Stimulated activated CD8-positive, alpha-beta memory T cell treated with anti-CD3 and anti-CD28 coated beads, Interleukin-4, amount 100 ng/mL, for 48 hours (primary cell): ENCODE measurements around the gene KRTAP5-8.
"Not testable (repeated sequence)": the region's sequence is repeated elsewhere in the genome, so short reads cannot be mapped to it uniquely, and the experiment has no call there.

Source experiments
- DNase-seq: peaks from one replicate; pipeline ENCODE4 v3.0.0-alpha.2; 2020

KRTAP5-8 gene

GRCh38 chr11:71518506-71519471, 19.0 kb upstream of the KRTAP5-8 start:
- DNase-seq, result no peak

- no peak for DNase-seq
Observed at GRCh38 chr11:71519546-71519945, 18.3 kb upstream of the KRTAP5-8 start.

- DNase-seq, result no peak
Observed at GRCh38 chr11:71525188-71525937, 12.5 kb upstream of the KRTAP5-8 start.

- DNase-seq, result no peak
Observed at GRCh38 chr11:71525938-71526495, 11.8 kb upstream of the KRTAP5-8 start.

GRCh38 chr11:71526796-71527575, 10.8 kb upstream of the KRTAP5-8 start, which contains the start of gene KRTAP5-7:
KRTAP5-7 (plus strand) TSS chr11:71527267; CDS start chr11:71527301, 34 bp downstream.
- not testable (repeated sequence) for DNase-seq

GRCh38 chr11:71527576-71528210, 10.1 kb upstream of the KRTAP5-8 start:
- no peak for DNase-seq

GRCh38 chr11:71530602-71531001, 7.2 kb upstream of the KRTAP5-8 start:
- no peak for DNase-seq

- no peak for DNase-seq
Observed at GRCh38 chr11:71532036-71532610, 5.7 kb upstream of the KRTAP5-8 start.

GRCh38 chr11:71534711-71535608, 2.9 kb upstream of the KRTAP5-8 start:
- DNase-seq, result not testable (repeated sequence)

GRCh38 chr11:71535825-71536224, 2.0 kb upstream of the KRTAP5-8 start:
- DNase-seq, result no peak

- no peak for DNase-seq
Observed at GRCh38 chr11:71537537-71537936, 288 bp upstream of the KRTAP5-8 start.

GRCh38 chr11:71538666-71538990, 803 bp downstream of the KRTAP5-8 start:
- no peak for DNase-seq

- DNase-seq, result no peak
Observed at GRCh38 chr11:71539017-71539416, 1.2 kb downstream of the KRTAP5-8 start.

- not testable (repeated sequence) for DNase-seq
Observed at GRCh38 chr11:71539971-71540370, 2.1 kb downstream of the KRTAP5-8 start.

GRCh38 chr11:71540521-71541304, 2.9 kb downstream of the KRTAP5-8 start:
- DNase-seq, result not testable (repeated sequence)

GRCh38 chr11:71542382-71542781, 4.6 kb downstream of the KRTAP5-8 start:
- DNase-seq, result no peak

GRCh38 chr11:71542879-71543777, 5.3 kb downstream of the KRTAP5-8 start:
- DNase-seq, result peak; percentile 28

GRCh38 chr11:71543866-71544265, 6.0 kb downstream of the KRTAP5-8 start:
- peak; percentile 28 for DNase-seq
